WI38 (cell line): Measurements from ENCODE around the gene PLEKHA8.

Source experiments
- H3K4me3 ChIP-seq: 2 replicates; pipeline ENCODE4 v1.5.1; 2011; ENCODE audit warnings: low read depth, mild to moderate bottlenecking, control low read depth, low read length
- CTCF ChIP-seq: IDR thresholded peaks from 2 replicates; pipeline ENCODE4 v1.5.1; 2012; ENCODE audit warnings: low read depth, mild to moderate bottlenecking, control low read depth, low read length

The PLEKHA8 gene

GRCh38 chr7:30143748-30144251, 115.6 kb downstream of the PLEKHA8 start:
- no peak for TF ChIP-seq CTCF
- no peak overlapping the region for H3K4me3 ChIP-seq

DNA sequence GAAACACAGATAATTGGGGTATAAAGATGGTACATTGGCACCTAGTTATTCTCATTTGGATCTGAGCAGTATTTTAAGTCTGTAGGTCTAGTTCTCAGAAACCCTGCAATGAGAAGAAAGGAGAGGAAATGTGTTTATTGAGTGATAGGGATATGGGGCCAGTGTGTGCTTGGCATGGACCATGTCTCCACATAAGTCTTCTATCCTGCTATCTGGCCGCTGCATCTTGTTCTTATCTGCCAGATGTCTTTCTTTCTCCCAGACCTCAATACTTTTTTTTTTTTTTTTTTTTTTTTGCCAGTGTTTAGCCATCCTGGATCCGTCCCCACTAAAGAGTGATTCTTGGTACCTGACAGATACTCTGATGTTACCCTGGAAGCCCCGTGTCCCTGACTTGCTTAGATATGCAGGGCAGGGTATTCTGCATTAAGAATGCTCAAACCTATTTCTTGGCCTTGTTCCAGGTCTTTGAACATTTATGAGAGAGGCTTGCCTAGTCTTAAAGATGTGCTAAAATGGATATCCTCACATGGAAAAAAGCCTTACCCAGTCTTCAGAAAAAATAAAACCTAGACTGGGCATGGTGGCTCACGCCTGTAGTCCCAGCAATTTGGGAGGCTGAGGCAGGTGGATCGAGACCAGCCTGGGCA, 116.6 kb downstream of the PLEKHA8 start:
- H3K4me3 ChIP-seq: no peak overlapping the region
- no peak for TF ChIP-seq CTCF

DNA sequence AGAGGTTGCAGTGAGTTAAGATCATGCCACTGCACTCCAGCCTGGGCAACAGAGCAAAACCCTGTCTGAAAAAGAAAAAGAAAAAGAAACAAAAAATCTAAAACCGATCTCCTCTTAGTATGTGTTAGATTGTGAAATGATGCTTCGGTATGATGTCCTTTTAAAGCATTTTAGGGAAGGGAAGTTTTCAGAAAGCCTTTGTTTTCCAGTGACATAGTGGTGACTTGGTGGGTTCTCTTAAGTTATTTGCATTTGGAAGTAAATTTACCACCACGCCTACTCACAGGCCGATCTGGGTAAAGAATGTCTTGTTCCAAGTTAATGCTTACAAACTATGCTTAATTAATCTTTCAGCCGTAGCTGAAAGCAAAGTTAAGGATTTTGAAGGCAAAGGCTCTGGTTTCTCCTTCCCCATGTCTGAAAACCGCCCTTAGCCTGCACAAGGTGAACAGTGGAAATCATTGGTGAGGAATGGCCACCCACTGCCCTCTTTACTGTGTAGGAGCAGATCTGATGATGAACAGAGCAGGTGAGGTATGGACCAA, 117.3 kb downstream of the PLEKHA8 start:
- TF ChIP-seq CTCF: no peak
- H3K4me3 ChIP-seq: no peak overlapping the region

GRCh38 chr7:30146127-30146612, 118.0 kb downstream of the PLEKHA8 start:
- no peak for TF ChIP-seq CTCF
- H3K4me3 ChIP-seq: no peak overlapping the region

DNA sequence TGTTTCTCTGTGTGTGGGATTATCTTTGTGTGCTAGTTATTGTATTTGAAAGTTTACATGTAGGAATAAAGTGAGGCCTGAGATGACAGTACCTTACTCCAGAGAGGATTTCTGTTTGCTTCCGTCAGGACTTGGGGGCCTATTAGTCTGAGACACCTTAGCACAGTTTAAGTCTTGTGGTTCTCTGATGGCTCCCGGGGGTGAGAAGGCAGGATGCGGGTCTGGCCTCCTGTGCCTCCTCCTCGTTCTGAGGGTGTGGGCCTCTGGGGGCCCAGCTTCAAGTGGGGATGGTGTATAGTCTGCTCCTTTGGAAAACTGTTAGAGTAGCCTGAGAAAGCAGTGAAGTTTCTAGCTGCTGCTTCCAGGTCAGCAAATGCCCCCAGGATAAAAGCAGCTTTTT, 119.0 kb downstream of the PLEKHA8 start:
- TF ChIP-seq CTCF: no peak
- no peak overlapping the region for H3K4me3 ChIP-seq

GRCh38 chr7:30147785-30148184, 119.6 kb downstream of the PLEKHA8 start:
- H3K4me3 ChIP-seq: no peak overlapping the region
- TF ChIP-seq CTCF: no peak

GRCh38 chr7:30148426-30148825, 120.2 kb downstream of the PLEKHA8 start:
- no peak overlapping the region for H3K4me3 ChIP-seq
- no peak for TF ChIP-seq CTCF
